Breast epithelium (tissue), 4 donors: Measurements from ENCODE around the gene PDCD1LG2. TPM values are rescaled to one million over a fixed set of nuclear protein-coding genes. Genes with fewer than 3 reads are reported as not detected.

Experiments
- DNase-seq, 2 donors: peaks; one replicate each; pipeline ENCODE4 v3.0.0-alpha.2; 2019; ENCODE audit warnings: low spot score in 2 of 2
- H3K27ac ChIP-seq, 2 donors: fragments of 200-600 bp; sonication (generic) in 1 of 2; one replicate each; pipeline ENCODE4 v1.5.1; 2016 to 2019; ENCODE audit warnings: mild to moderate bottlenecking in 1 of 2
- H3K27me3 ChIP-seq, 2 donors: fragments of 200-600 bp; sonication (generic) in 1 of 2; one replicate each; pipeline versions ENCODE4 v1.5.1 to v1.6.0; 2017 to 2019; ENCODE audit warnings: control low read depth in 1 of 2, mild to moderate bottlenecking in 1 of 2
- H3K36me3 ChIP-seq: fragments of 200-600 bp; one replicate; pipeline ENCODE4 v1.5.1; 2019
- H3K4me1 ChIP-seq, 2 donors: fragments of 200-600 bp; sonication (generic); one replicate each; pipeline ENCODE4 v1.5.1; 2016 to 2019; ENCODE audit warnings: control low read depth in 1 of 2
- H3K4me3 ChIP-seq, 3 donors: fragments of 200-600 bp; sonication (generic); 1 replicate in 2 of 3; 2 replicates in 1 of 3; pipeline ENCODE4 v1.5.1; 2016 to 2019; ENCODE audit warnings: mild to moderate bottlenecking in 3 of 3, moderate library complexity in 2 of 3
- H3K9me3 ChIP-seq, 2 donors: fragments of 200-600 bp; sonication (generic) in 1 of 2; one replicate each; pipeline ENCODE4 v1.5.1; 2016 to 2019; ENCODE audit warnings: control low read depth in 1 of 2
- POLR2A ChIP-seq: fragments of 450-650 bp; IDR thresholded peaks from one replicate; pipeline ENCODE4 v1.6.1; 2016; ENCODE audit warnings: antibody characterized with exemption, mild to moderate bottlenecking, moderate library complexity
- POLR2AphosphoS5 ChIP-seq, 3 donors: sonication (generic); formaldehyde crosslinking; IDR thresholded peaks; one replicate each; pipeline ENCODE4 v1.6.1; 2017; ENCODE audit warnings: antibody characterized with exemption in 3 of 3
- intact Hi-C: fragments of 100-400 bp; cut with DNase I; formaldehyde crosslinking; loops from one replicate; pipeline ENCODE4 v1.15.1; 2023; ENCODE audit warnings: low total_unique reads
- total RNA-seq, 3 donors: library from RNA; depleted of rRNA; stranded (reverse); fragments of >200 nt; gene quantifications; one replicate each; pipeline ENCODE4 v1.1.0, GENCODE V29; 2016
- TF ChIP-seq, protein P1 (sequence below), 3 donors: fragments of 450-650 bp; IDR thresholded peaks; one replicate each; pipeline ENCODE4 v1.5.1; 2016 to 2017; ENCODE audit warnings: antibody characterized with exemption in 3 of 3, mild to moderate bottlenecking in 3 of 3, moderate library complexity in 3 of 3

Gene PDCD1LG2
- total RNA-seq, 3 donors from 2014 or later, result 1.6 to 8.0 (median 3.3) TPM

DNA sequence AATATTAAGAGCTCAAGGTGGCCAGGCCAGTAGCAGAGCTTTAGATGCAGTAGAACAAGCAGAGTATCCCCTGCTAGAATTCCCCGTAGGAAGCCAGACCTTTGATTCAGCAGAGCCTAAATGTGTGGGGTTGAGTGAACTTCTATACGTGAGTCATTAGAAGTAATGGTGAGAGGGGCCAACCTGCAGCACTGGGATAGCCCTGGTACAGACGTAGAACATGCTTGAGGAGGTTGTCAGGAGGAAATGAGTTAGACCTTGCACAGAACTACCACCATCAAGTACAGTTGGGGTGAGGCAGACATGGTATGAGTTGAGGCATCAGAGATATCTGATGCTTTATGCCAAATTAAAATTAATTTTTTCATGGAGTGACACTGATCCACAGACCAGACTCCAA lies 42.0 kb downstream of the PDCD1LG2 start:
- no peak for DNase-seq
- Histone ChIP-seq H3K36me3 (no peaks in the 10 kb centered on the region), H3K27ac (no peak overlapping the region), H3K27me3 (no peaks in the 10 kb centered on the region), H3K9me3 (no peaks in the 10 kb centered on the region), H3K4me1 (no peaks in the 10 kb centered on the region), H3K4me3 (no peak overlapping the region)
- no peak for TF ChIP-seq POLR2A
- TF ChIP-seq, protein P1, sequence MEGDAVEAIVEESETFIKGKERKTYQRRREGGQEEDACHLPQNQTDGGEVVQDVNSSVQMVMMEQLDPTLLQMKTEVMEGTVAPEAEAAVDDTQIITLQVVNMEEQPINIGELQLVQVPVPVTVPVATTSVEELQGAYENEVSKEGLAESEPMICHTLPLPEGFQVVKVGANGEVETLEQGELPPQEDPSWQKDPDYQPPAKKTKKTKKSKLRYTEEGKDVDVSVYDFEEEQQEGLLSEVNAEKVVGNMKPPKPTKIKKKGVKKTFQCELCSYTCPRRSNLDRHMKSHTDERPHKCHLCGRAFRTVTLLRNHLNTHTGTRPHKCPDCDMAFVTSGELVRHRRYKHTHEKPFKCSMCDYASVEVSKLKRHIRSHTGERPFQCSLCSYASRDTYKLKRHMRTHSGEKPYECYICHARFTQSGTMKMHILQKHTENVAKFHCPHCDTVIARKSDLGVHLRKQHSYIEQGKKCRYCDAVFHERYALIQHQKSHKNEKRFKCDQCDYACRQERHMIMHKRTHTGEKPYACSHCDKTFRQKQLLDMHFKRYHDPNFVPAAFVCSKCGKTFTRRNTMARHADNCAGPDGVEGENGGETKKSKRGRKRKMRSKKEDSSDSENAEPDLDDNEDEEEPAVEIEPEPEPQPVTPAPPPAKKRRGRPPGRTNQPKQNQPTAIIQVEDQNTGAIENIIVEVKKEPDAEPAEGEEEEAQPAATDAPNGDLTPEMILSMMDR (IDR thresholded peaks at IDR 0.05), result no peak
- TF ChIP-seq POLR2AphosphoS5 (IDR thresholded peaks at IDR 0.05), result no peak
- intact Hi-C loops, result no loop called here

DNA sequence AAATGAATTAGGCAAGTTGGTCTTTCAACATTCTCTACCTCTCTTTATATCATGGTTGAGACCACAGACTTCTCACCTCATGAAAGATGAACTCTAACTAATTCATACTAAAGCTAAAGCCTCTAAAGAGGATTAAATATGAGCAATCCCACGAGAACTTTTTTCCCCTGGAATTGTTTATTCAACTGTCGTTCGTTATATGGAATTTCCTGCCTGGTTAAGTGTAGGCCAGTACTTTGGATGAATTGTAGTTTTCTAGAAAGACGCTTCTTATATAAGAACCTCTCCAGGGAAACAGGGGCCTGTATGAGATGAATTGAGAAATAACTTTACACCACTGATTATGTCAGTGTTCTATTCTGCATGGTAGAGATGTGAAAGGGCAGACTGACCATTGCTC lies 42.9 kb downstream of the PDCD1LG2 start:
- Histone ChIP-seq H3K36me3 (no peaks in the 10 kb centered on the region), H3K27me3 (no peaks in the 10 kb centered on the region), H3K9me3 (no peaks in the 10 kb centered on the region), H3K27ac (no peak overlapping the region), H3K4me1 (no peaks in the 10 kb centered on the region), H3K4me3 (no peak overlapping the region)
- DNase-seq, result no peak
- intact Hi-C loops, result no loop called here
- TF ChIP-seq POLR2A (no peak), POLR2AphosphoS5 (IDR thresholded peaks at IDR 0.05) (no peak)
- TF ChIP-seq, protein P1 (IDR thresholded peaks at IDR 0.05), result no peak

DNA sequence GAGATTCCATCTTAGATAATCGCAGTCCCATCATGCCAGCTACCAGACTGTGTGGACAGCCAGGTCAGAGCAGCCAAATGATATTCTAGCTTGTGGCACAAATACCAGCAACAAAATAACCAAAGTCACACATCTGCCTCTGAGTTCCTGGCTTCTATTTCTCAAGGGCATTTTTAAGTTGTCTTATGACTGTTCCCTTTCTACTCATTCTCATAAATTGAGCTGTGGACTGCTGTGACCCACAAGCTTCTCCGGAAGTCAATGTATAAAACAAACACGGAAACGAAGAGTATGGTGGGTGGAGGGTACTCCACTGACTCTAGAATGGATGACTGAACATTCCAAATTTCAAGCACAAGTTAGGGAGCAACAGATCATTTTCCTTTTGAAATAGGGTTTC lies 43.9 kb downstream of the PDCD1LG2 start:
- DNase-seq, result no peak

DNA sequence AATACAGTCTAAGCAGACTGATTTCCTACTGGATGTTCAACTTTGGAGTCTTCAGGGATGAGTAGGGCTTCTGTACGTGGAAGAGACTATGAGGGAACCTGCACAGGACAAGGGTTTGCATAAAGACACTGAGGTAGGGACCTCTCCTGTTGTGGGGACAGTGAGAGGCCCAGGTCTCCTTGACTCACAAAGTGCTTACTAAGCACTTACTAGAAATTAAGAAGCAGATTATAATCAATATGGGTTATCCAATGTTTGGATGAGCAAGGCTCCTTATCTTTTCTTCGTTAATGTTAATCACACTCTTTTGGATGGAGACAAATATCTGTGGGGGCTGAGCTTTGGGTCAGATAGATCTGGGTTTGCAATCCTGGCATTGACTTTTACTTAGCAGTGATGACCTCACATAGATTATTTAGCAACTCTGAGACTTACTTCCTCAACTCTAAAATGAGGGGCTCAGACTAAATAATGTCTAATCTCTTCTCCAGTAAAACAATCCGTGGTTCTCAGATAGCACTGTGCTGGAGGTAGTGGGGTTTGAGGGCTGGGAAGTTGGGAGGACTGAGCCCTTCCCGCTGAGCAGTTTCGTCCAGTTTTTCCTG lies 45.9 kb downstream of the PDCD1LG2 start:
- no peak overlapping the region for H3K4me3 ChIP-seq
- intact Hi-C loops, result loop anchor here (5.0 kb wide), 1 partner anchor 104 kb away; the partner anchor contains the start of gene CD274
- no peaks in the 10 kb centered on the region for H3K27me3 ChIP-seq
- no peak for DNase-seq
- no peaks in the 10 kb centered on the region for H3K9me3 ChIP-seq
- TF ChIP-seq POLR2A (no peak), POLR2AphosphoS5 (IDR thresholded peaks at IDR 0.05) (no peak)
- TF ChIP-seq, protein P1 (IDR thresholded peaks at IDR 0.05), result no peak
- no peaks in the 10 kb centered on the region for H3K4me1 ChIP-seq
- no peaks in the 10 kb centered on the region for H3K36me3 ChIP-seq
- H3K27ac ChIP-seq, result peak overlapping the region in 1 of 2 donors; percentile 12

More for the DNA sequence above, 43.9 kb downstream of the PDCD1LG2 start:
- intact Hi-C loops, result no loop called here
- Histone ChIP-seq H3K9me3 (no peaks in the 10 kb centered on the region), H3K4me3 (no peak overlapping the region), H3K36me3 (no peaks in the 10 kb centered on the region), H3K4me1 (no peaks in the 10 kb centered on the region), H3K27me3 (no peaks in the 10 kb centered on the region), H3K27ac (no peak overlapping the region)
- TF ChIP-seq POLR2A (no peak), POLR2AphosphoS5 (IDR thresholded peaks at IDR 0.05) (no peak)
- TF ChIP-seq, protein P1 (IDR thresholded peaks at IDR 0.05), result no peak

DNA sequence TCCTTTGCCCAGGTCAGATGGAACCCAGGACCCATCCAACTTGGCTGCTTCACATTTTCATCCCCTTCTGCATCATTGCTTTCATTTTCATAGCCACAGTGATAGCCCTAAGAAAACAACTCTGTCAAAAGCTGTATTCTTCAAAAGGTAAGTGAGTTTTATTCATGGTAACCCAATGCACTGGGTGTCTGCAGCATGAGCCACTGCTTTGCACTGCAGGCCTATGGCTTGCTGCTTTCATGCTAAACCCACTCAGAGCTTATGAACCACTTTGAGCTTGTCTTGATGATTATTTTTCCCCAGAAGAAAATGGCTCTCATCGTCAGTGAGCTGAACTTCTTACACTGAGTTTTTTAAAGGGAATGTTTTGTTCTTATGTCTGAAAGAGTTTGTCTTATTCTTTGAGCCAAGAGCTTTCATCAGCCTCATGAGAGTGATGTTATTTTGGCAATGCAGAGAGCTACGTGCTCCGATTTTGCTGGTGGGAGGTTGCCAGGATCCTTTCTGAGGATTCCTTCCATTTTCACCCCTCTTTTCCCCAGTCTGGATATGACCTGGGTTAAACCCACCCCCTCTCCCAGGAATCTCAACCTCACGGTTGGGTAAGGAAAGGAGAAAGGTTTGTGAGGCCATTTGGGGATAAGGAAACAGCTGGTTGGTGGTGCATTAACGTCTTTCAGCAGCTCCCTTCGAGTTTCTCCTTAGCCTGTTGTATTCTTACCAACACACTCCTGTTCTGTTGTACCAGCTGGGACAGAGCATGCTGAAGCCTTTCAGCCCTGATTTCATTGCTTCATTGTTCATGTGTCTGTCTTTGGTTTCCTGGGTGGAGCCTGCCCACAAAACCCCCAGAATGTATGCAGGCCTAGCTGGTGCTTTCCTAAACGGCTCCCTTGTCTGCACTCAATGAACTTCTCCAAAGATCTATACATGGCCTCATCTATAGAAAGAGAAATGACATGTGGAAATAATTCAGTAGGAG lies 47.6 kb downstream of the PDCD1LG2 start:
- intact Hi-C loops, result loop anchor here (5.0 kb wide), 1 partner anchor 106 kb away; the partner anchor contains the start of gene CD274
- H3K27ac ChIP-seq, result peak overlapping the region; percentile 36 to 64
- H3K4me3 ChIP-seq, result no peak overlapping the region
- H3K4me1 ChIP-seq, result no peaks in the 10 kb centered on the region
- no peaks in the 10 kb centered on the region for H3K36me3 ChIP-seq
- H3K27me3 ChIP-seq, result no peaks in the 10 kb centered on the region
- no peaks in the 10 kb centered on the region for H3K9me3 ChIP-seq
- TF ChIP-seq POLR2A (no peak), POLR2AphosphoS5 (IDR thresholded peaks at IDR 0.05) (no peak)
- TF ChIP-seq, protein P1 (IDR thresholded peaks at IDR 0.05), result no peak
- no peak for DNase-seq
